NCI-H2196 (cell line): Measurements from ENCODE around the gene TOMM22.

Experiments
- DNase-seq: peaks from one replicate; lab custom pipeline; 2025; ENCODE audit not compliant: unreplicated experiment; lab: John Stamatoyannopoulos, UW

TOMM22 gene

GRCh38 chr22:38694940-38695339 lies 13.2 kb downstream of the TOMM22 start:
- no peak for DNase-seq

GRCh38 chr22:38696606-38697424 lies 15.1 kb downstream of the TOMM22 start:
- DNase-seq, result no peak

- no peak for DNase-seq
Measured at GRCh38 chr22:38697425-38698089, 15.8 kb downstream of the TOMM22 start.

- no peak for DNase-seq
Measured at GRCh38 chr22:38698407-38699094, 16.8 kb downstream of the TOMM22 start.

- no peak for DNase-seq
Measured at GRCh38 chr22:38699143-38699542, 17.4 kb downstream of the TOMM22 start.

GRCh38 chr22:38699784-38700183 lies 18.0 kb downstream of the TOMM22 start:
- no peak for DNase-seq

- DNase-seq, result peak; percentile 25
Measured at GRCh38 chr22:38700270-38700788, 18.6 kb downstream of the TOMM22 start.

GRCh38 chr22:38700789-38701628 lies 19.3 kb downstream of the TOMM22 start, which contains the start of gene JOSD1:
TSS of gene JOSD1 (minus strand) at chr22:38700943. CDS start at chr22:38699987, 956 bp downstream.
- DNase-seq, result peak; percentile 87

GRCh38 chr22:38704654-38705234 lies 23.0 kb downstream of the TOMM22 start:
- no peak for DNase-seq

GRCh38 chr22:38705235-38706100 lies 23.7 kb downstream of the TOMM22 start, which contains the start of gene GTPBP1:
TSS of gene GTPBP1 (plus strand) at chr22:38705944. CDS start at chr22:38705956, 12 bp downstream.
- peak; percentile 99 for DNase-seq

- no peak for DNase-seq
Measured at GRCh38 chr22:38706101-38706900, 24.5 kb downstream of the TOMM22 start.

- no peak for DNase-seq
Measured at GRCh38 chr22:38706901-38707195, 25.1 kb downstream of the TOMM22 start.

- no peak for DNase-seq
Measured at GRCh38 chr22:38707346-38707745, 25.6 kb downstream of the TOMM22 start.

GRCh38 chr22:38707984-38708383 lies 26.2 kb downstream of the TOMM22 start:
- DNase-seq, result no peak

GRCh38 chr22:38709306-38709705 lies 27.5 kb downstream of the TOMM22 start:
- no peak for DNase-seq

- DNase-seq, result no peak
Measured at GRCh38 chr22:38710351-38710750, 28.6 kb downstream of the TOMM22 start.

GRCh38 chr22:38710866-38711265 lies 29.1 kb downstream of the TOMM22 start:
- DNase-seq, result no peak

GRCh38 chr22:38712486-38713207 lies 30.9 kb downstream of the TOMM22 start:
- no peak for DNase-seq
